IMR-90 (cell line): ENCODE measurements around the gene IRF2. TPM values are rescaled to one million over a fixed set of nuclear protein-coding genes. Genes with fewer than 3 reads are reported as not detected.

Experiments used
- ATAC-seq: fragments of 200-7000 bp; cut with Tn5 transposase; 2 replicates; pipeline ENCODE4 v1.9.1; 2020; ENCODE audit warnings: low read depth, mild to moderate bottlenecking, moderate library complexity
- BruUV-seq: library from RNA; stranded (reverse); fragments of 400-500 nt; replicated peaks from 2 replicates; lab custom pipeline; 2021; lab: Mats Ljungman, UMichigan
- CTCF ChIA-PET: fragments of 300-600 bp; formaldehyde crosslinking; extraction: SDS; loops from one replicate; lab custom pipeline; 2021; ENCODE audit warnings: antibody characterized with exemption; lab: Yijun Ruan, JAX
- POLR2A ChIA-PET: fragments of 300-600 bp; sonication (Branson Sonifier 250); formaldehyde crosslinking; loops from one replicate; lab custom pipeline; 2022; ENCODE audit warnings: antibody characterized with exemption; ENCODE audit not compliant: unreplicated experiment; lab: Charles Lee
- DNase-seq: peaks from one replicate; pipeline ENCODE4 v3.0.0; 2013
- H2AFZ ChIP-seq: replicated peaks from 2 replicates; pipeline ENCODE3; 2013; ENCODE audit warnings: low read length, mild to moderate bottlenecking; ENCODE audit not compliant: poor library complexity
- H2AK5ac ChIP-seq: 2 replicates; pipeline ENCODE4 v1.6.1; 2013; ENCODE audit warnings: low read depth, low read length, inconsistent platforms
- H2AK9ac ChIP-seq: replicated peaks from 2 replicates; pipeline ENCODE3; 2013; ENCODE audit warnings: mild to moderate bottlenecking, low read depth, low read length, moderate library complexity; ENCODE audit not compliant: poor library complexity
- H2BK120ac ChIP-seq: 2 replicates; pipeline ENCODE4 v1.6.1; 2013; ENCODE audit warnings: low read depth, low read length, inconsistent platforms
- H2BK15ac ChIP-seq: 3 replicates; pipeline ENCODE4 v1.6.1; 2013; ENCODE audit warnings: low read depth, low read length, inconsistent platforms
- H2BK20ac ChIP-seq: 2 replicates; pipeline ENCODE4 v1.6.1; 2013; ENCODE audit warnings: low read depth, mild to moderate bottlenecking, inconsistent platforms, low read length, moderate library complexity
- H2BK5ac ChIP-seq: 2 replicates; pipeline ENCODE4 v1.6.1; 2013; ENCODE audit warnings: mild to moderate bottlenecking, low read depth, low read length, inconsistent platforms; ENCODE audit not compliant: poor library complexity, severe bottlenecking
- H3K14ac ChIP-seq: replicated peaks from 2 replicates; pipeline ENCODE4 v1.6.1; 2013; ENCODE audit warnings: low read depth, low read length, inconsistent platforms
- H3K18ac ChIP-seq: 2 replicates; pipeline ENCODE4 v1.6.1; 2013; ENCODE audit warnings: low read depth, low read length, control low read depth
- H3K23ac ChIP-seq: 2 replicates; pipeline ENCODE4 v1.6.1; 2013; ENCODE audit warnings: low read depth, low read length, inconsistent platforms
- H3K27ac ChIP-seq: 2 replicates; pipeline ENCODE4 v1.5.1; 2013; ENCODE audit warnings: mild to moderate bottlenecking, control low read depth, low read length; ENCODE audit not compliant: insufficient read depth
- H3K27me3 ChIP-seq: 2 replicates; pipeline ENCODE4 v1.6.1; 2013; ENCODE audit warnings: low read length; ENCODE audit not compliant: control insufficient read depth, insufficient read depth
- H3K36me3 ChIP-seq: 2 replicates; pipeline ENCODE4 v1.6.1; 2013; ENCODE audit warnings: low read length, mixed read lengths; ENCODE audit not compliant: control insufficient read depth, insufficient read depth
- H3K4ac ChIP-seq: 2 replicates; pipeline ENCODE4 v1.6.1; 2013; ENCODE audit warnings: low read depth, low read length, inconsistent platforms
- H3K4me1 ChIP-seq: 2 replicates; pipeline ENCODE4 v1.6.1; 2013; ENCODE audit warnings: low read length, mixed read lengths; ENCODE audit not compliant: control insufficient read depth, insufficient read depth
- H3K4me2 ChIP-seq: 2 replicates; pipeline ENCODE4 v1.6.1; 2013; ENCODE audit warnings: low read depth, mild to moderate bottlenecking, control low read depth, low read length, moderate library complexity
- H3K4me3 ChIP-seq: 2 replicates; pipeline ENCODE4 v1.5.1; 2013; ENCODE audit warnings: low read depth, mild to moderate bottlenecking, control low read depth, low read length, moderate library complexity; ENCODE audit not compliant: insufficient read depth
- H3K56ac ChIP-seq: 2 replicates; pipeline ENCODE4 v1.6.1; 2013; ENCODE audit warnings: low read length, inconsistent platforms; ENCODE audit not compliant: insufficient read depth; ENCODE audit errors: extremely low read depth
- H3K79me1 ChIP-seq, 2 experiments: 2 replicates each; pipeline ENCODE4 v1.6.1; 2013; ENCODE audit warnings: low read length in 2 of 2, inconsistent platforms in 1 of 2, low read depth in 1 of 2
- H3K9ac ChIP-seq: 2 replicates; pipeline ENCODE4 v1.6.1; 2013; ENCODE audit warnings: low read depth, low read length, control low read depth
- H3K9me1 ChIP-seq: 2 replicates; pipeline ENCODE4 v1.6.1; 2013; ENCODE audit warnings: low read length, inconsistent platforms; ENCODE audit not compliant: insufficient read depth
- H3K9me3 ChIP-seq: 2 replicates; pipeline ENCODE4 v1.6.1; 2013; ENCODE audit warnings: low read length; ENCODE audit not compliant: control insufficient read depth, insufficient read depth
- H4K20me1 ChIP-seq: 2 replicates; pipeline ENCODE4 v1.6.1; 2013; ENCODE audit warnings: low read length, inconsistent platforms; ENCODE audit not compliant: insufficient read depth
- H4K5ac ChIP-seq: 2 replicates; pipeline ENCODE4 v1.6.1; 2013; ENCODE audit warnings: mild to moderate bottlenecking, low read depth, low read length, control low read depth
- H4K8ac ChIP-seq, 2 experiments: 2 replicates each; pipeline ENCODE4 v1.6.1; 2013; ENCODE audit warnings: low read depth in 2 of 2, low read length in 2 of 2, control low read depth in 1 of 2, inconsistent platforms in 1 of 2
- H4K91ac ChIP-seq: 2 replicates; pipeline ENCODE4 v1.6.1; 2013; ENCODE audit warnings: low read depth, low read length, inconsistent platforms; ENCODE audit not compliant: insufficient read depth
- CEBPB ChIP-seq: IDR thresholded peaks from 2 replicates; pipeline ENCODE4 v1.6.1; 2012; ENCODE audit warnings: low read depth, low read length, improper control_type of control experiment
- CHD1 ChIP-seq: IDR thresholded peaks from 2 replicates; pipeline ENCODE4 v1.6.1; 2012; ENCODE audit warnings: low read depth, low read length, improper control_type of control experiment
- WGBS, 2 experiments: methylation state at CpG; one replicate each; pipeline versions ENCODE4 v1.1.5 to v1.1.7; 2013; ENCODE audit warnings: missing lambda C conversion rate in 2 of 2; ENCODE audit not compliant: insufficient read length in 1 of 2; ENCODE audit errors: extremely low coverage in 2 of 2; 5-methylcytosine and 5-hydroxymethylcytosine counted together
- dilution Hi-C: fragments of 300-500 bp; cut with HindIII; formaldehyde crosslinking; loops from one replicate; pipeline ENCODE4 v1.14.3; 2018; ENCODE audit warnings: low sequenced_read_pairs; ENCODE audit not compliant: unreplicated experiment
- in situ Hi-C: fragments of 300-500 bp; cut with MboI; formaldehyde crosslinking; loops from 3 replicates; pipeline ENCODE4 v1.14.3; 2019; ENCODE audit warnings: low sequenced_read_pairs, inconsistent platforms, mixed read lengths
- intact Hi-C: fragments of 100-400 bp; cut with micrococcal nuclease; formaldehyde crosslinking; loops from 2 replicates; pipeline ENCODE4 v1.10.0; 2022
- polyA plus RNA-seq, 3 experiments: library from polyadenylated mRNA; depleted of rRNA; stranded (reverse); fragments of >200 nt; gene quantifications; 2 replicates each; pipeline ENCODE4 v1.2.3, GENCODE V29; 2012; ENCODE audit warnings: low replicate concordance in 1 of 3
- total RNA-seq: library from RNA; depleted of rRNA; stranded (reverse); fragments of >200 nt; gene quantifications from 2 replicates; pipeline ENCODE4 v1.2.3, GENCODE V29; 2012

IRF2 gene
- total and polyA plus RNA-seq, 2 of the 4 experiments (the other 2 are of a cell fraction), result 16.5 to 21.9 TPM

- ChIA-PET POLR2A (no interaction called here), CTCF (no interaction called here)
- Histone ChIP-seq H2AK9ac (no peak overlapping the region), H3K9ac (no peak overlapping the region), H3K79me1 (peaks cover 47 to 80% of the 10 kb centered on the region in 2 experiments), H4K91ac (no peak overlapping the region), H3K4me1 (no peaks in the 10 kb centered on the region; the same call in 1 of the 2 replicates), H2AFZ (no peak overlapping the region), H4K20me1 (peaks cover 16% of the 10 kb centered on the region), H3K14ac (no peak overlapping the region), H4K8ac (no peak overlapping the region), H3K27ac (no peak overlapping the region), H4K5ac (no peak overlapping the region), H3K9me1 (peaks cover 16% of the 10 kb centered on the region; the same call in 1 of the 2 replicates), H3K56ac (no peak overlapping the region), H3K4me3 (no peak overlapping the region), H3K23ac (no peak overlapping the region), H3K18ac (no peak overlapping the region), H3K9me3 (no peaks in the 10 kb centered on the region), H3K36me3 (peaks cover 12% of the 10 kb centered on the region; the same call in 1 of the 2 replicates), H3K4ac (no peak overlapping the region), H3K27me3 (no peaks in the 10 kb centered on the region), H2BK15ac (no peak overlapping the region), H2BK20ac (no peak overlapping the region), H2AK5ac (peak overlapping the region; percentile 15; the same call in 1 of the 2 replicates), H2BK120ac (no peak overlapping the region), H2BK5ac (no peak overlapping the region), H3K4me2 (no peak overlapping the region)
- in situ Hi-C loops (no loop called here), dilution Hi-C loops (no loop called here), intact Hi-C loops (no loop called here)
- TF ChIP-seq CHD1 (no peak), CEBPB (peak; percentile 77)
- DNase-seq (peak; percentile 13), ATAC-seq (no peak)
- 91% methylated on average over 13 of the region's 17 CpGs; no CpG with 5 or more reads in 1 of the 2 experiments for WGBS, 2 experiments
- no TSS peak for BruUV-seq
Measured at GRCh38 chr4:184433258-184433892, 41.0 kb downstream of the IRF2 start.
